H1 (cell line): ENCODE measurements around the gene PPP1R3F. TPM values are rescaled to one million over a fixed set of nuclear protein-coding genes. Genes with fewer than 3 reads are reported as not detected.

Experiments used
- CTCF ChIA-PET: fragments of 300-600 bp; sonication (Branson Sonifier 250); formaldehyde crosslinking; loops from one replicate; lab custom pipeline; 2021; ENCODE audit not compliant: partially characterized antibody; lab: Charles Lee
- POLR2A ChIA-PET: fragments of 300-600 bp; sonication (Branson Sonifier 250); formaldehyde crosslinking; loops from one replicate; lab custom pipeline; 2021; ENCODE audit warnings: inconsistent platforms; ENCODE audit not compliant: partially characterized antibody; lab: Charles Lee
- DNase-seq, 2 experiments: peaks; one replicate each; pipeline versions ENCODE4 v3.0.0 to v3.0.0-alpha.2; 2010 to 2022; ENCODE audit warnings: low spot score in 2 of 2, low read depth in 1 of 2, mixed read lengths in 1 of 2
- FAIRE-seq: peaks from 2 replicates; lab custom pipeline; 2011; peaks lifted over from hg19 to GRCh38; lab: Jason Lieb, UNC
- H2AFZ ChIP-seq: 2 replicates; pipeline ENCODE4 v1.8.1; 2012; ENCODE audit warnings: low read length, inconsistent platforms
- H2AK5ac ChIP-seq: 2 replicates; pipeline ENCODE4 v1.6.1; 2013; ENCODE audit warnings: low read depth, low read length
- H2BK120ac ChIP-seq: replicated peaks from 2 replicates; pipeline ENCODE3; 2013; ENCODE audit warnings: low read depth, low read length, inconsistent platforms
- H2BK12ac ChIP-seq: 2 replicates; pipeline ENCODE4 v1.6.1; 2013; ENCODE audit warnings: low read depth, low read length
- H2BK15ac ChIP-seq: 2 replicates; pipeline ENCODE4 v1.6.1; 2013; ENCODE audit warnings: low read length
- H2BK20ac ChIP-seq: 2 replicates; pipeline ENCODE4 v1.6.1; 2013; ENCODE audit warnings: low read length
- H2BK5ac ChIP-seq: 2 replicates; pipeline ENCODE4 v1.6.1; 2013; ENCODE audit warnings: low read depth, low read length
- H3K14ac ChIP-seq: 2 replicates; pipeline ENCODE4 v1.6.1; 2013; ENCODE audit warnings: inconsistent platforms; ENCODE audit not compliant: insufficient read length
- H3K18ac ChIP-seq: 2 replicates; pipeline ENCODE4 v1.6.1; 2013; ENCODE audit warnings: low read length; ENCODE audit errors: extremely low read depth
- H3K23ac ChIP-seq: 2 replicates; pipeline ENCODE4 v1.6.1; 2013; ENCODE audit warnings: inconsistent platforms; ENCODE audit not compliant: insufficient read length
- H3K23me2 ChIP-seq: 2 replicates; pipeline ENCODE4 v1.6.1; 2013; ENCODE audit warnings: low read depth, low read length
- H3K27ac ChIP-seq: 2 replicates; pipeline ENCODE4 v1.6.1; 2011; ENCODE audit warnings: low read depth, low read length, inconsistent platforms
- H3K27me3 ChIP-seq, 4 experiments: replicated peaks in 1 of 4; 1 replicate in 1 of 4; 2 replicates in 3 of 4; pipeline versions ENCODE4 v1.6.1 to v1.8.1; 2011 to 2013; ENCODE audit warnings: low read length in 3 of 4, mild to moderate bottlenecking in 3 of 4, inconsistent platforms in 2 of 4, mixed read lengths in 2 of 4, moderate library complexity in 1 of 4; ENCODE audit not compliant: control insufficient read depth in 3 of 4, insufficient read depth in 3 of 4; ENCODE audit errors: extremely low read depth in 1 of 4
- H3K36me3 ChIP-seq, 4 experiments: 2 replicates each; pipeline versions ENCODE4 v1.6.1 to v1.8.1; 2011 to 2013; ENCODE audit warnings: mild to moderate bottlenecking in 4 of 4, low read length in 3 of 4, moderate library complexity in 2 of 4, control low read depth in 1 of 4, inconsistent platforms in 1 of 4; ENCODE audit not compliant: insufficient read depth in 4 of 4, control insufficient read depth in 2 of 4
- H3K4ac ChIP-seq: replicated peaks from 2 replicates; pipeline ENCODE3; 2013; ENCODE audit warnings: low read length, low read depth, mixed read lengths, inconsistent platforms; ENCODE audit not compliant: insufficient read length
- H3K4me1 ChIP-seq, 4 experiments: replicated peaks in 1 of 4; 1 replicate in 1 of 4; 2 replicates in 3 of 4; pipeline versions ENCODE4 v1.6.1 to v1.8.1; 2011 to 2013; ENCODE audit warnings: low read length in 3 of 4, inconsistent platforms in 2 of 4, mixed read lengths in 1 of 4; ENCODE audit not compliant: insufficient read depth in 4 of 4, control insufficient read depth in 3 of 4
- H3K4me2 ChIP-seq, 2 experiments: 2 replicates each; pipeline versions ENCODE4 v1.6.1 to v1.8.1; 2011 to 2013; ENCODE audit warnings: low read depth in 2 of 2, low read length in 2 of 2, control low read depth in 1 of 2, inconsistent platforms in 1 of 2, mild to moderate bottlenecking in 1 of 2; ENCODE audit not compliant: insufficient read depth in 1 of 2
- H3K4me3 ChIP-seq, 4 experiments: fragments of 200-600, 300-600 bp in 1 of 4; sonication (generic), shearing (Covaris generic), sonication (Bioruptor Twin) in 1 of 4; 2 replicates each; pipeline versions ENCODE4 v1.5.1 to v1.8.1; 2011 to 2016; ENCODE audit warnings: low read length in 4 of 4, low read depth in 3 of 4, control low read depth in 2 of 4, inconsistent platforms in 2 of 4, mild to moderate bottlenecking in 2 of 4, mixed read lengths in 1 of 4, moderate library complexity in 1 of 4; ENCODE audit not compliant: insufficient read depth in 2 of 4; ENCODE audit errors: extremely low read depth in 1 of 4
- H3K56ac ChIP-seq: replicated peaks from 2 replicates; pipeline ENCODE3; 2013; ENCODE audit warnings: low read depth, mild to moderate bottlenecking, mixed read lengths, low read length, inconsistent platforms; ENCODE audit not compliant: insufficient read length
- H3K79me1 ChIP-seq: 2 replicates; pipeline ENCODE4 v1.6.1; 2013; ENCODE audit warnings: low read depth, low read length, control low read depth
- H3K79me2 ChIP-seq, 2 experiments: 2 replicates each; pipeline versions ENCODE4 v1.6.1 to v1.8.1; 2012 to 2013; ENCODE audit warnings: low read length in 2 of 2, mild to moderate bottlenecking in 2 of 2, inconsistent platforms in 1 of 2; ENCODE audit not compliant: insufficient read depth in 2 of 2, control insufficient read depth in 1 of 2
- H3K9ac ChIP-seq, 4 experiments: replicated peaks in 1 of 4; 1 replicate in 1 of 4; 2 replicates in 3 of 4; pipeline versions ENCODE4 v1.6.1 to v1.8.1; 2011 to 2013; ENCODE audit warnings: low read depth in 3 of 4, low read length in 3 of 4, control low read depth in 2 of 4, mild to moderate bottlenecking in 2 of 4, moderate library complexity in 2 of 4, inconsistent platforms in 1 of 4; ENCODE audit errors: extremely low read depth in 1 of 4
- H3K9me3 ChIP-seq, 2 experiments: 2 replicates each; pipeline versions ENCODE4 v1.6.1 to v1.8.1; 2012 to 2013; ENCODE audit warnings: mild to moderate bottlenecking in 2 of 2, moderate library complexity in 2 of 2, control low read depth in 1 of 2, inconsistent platforms in 1 of 2, low read depth in 1 of 2, low read length in 1 of 2, mixed read lengths in 1 of 2; ENCODE audit not compliant: insufficient read depth in 2 of 2
- H4K20me1 ChIP-seq, 2 experiments: replicated peaks in 1 of 2; 2 replicates each; pipeline versions ENCODE3 to v1.8.1; 2011 to 2013; ENCODE audit warnings: inconsistent platforms in 2 of 2, low read length in 2 of 2, mild to moderate bottlenecking in 1 of 2; ENCODE audit not compliant: insufficient read depth in 2 of 2, control insufficient read depth in 1 of 2
- H4K5ac ChIP-seq: 2 replicates; pipeline ENCODE4 v1.6.1; 2013; ENCODE audit warnings: low read length, low read depth, mixed read lengths, inconsistent platforms; ENCODE audit not compliant: insufficient read length
- H4K8ac ChIP-seq: 2 replicates; pipeline ENCODE4 v1.8.0; 2013; ENCODE audit warnings: mild to moderate bottlenecking, moderate library complexity, low read length, inconsistent platforms; ENCODE audit not compliant: insufficient read depth; ENCODE audit errors: extremely low read depth
- H4K91ac ChIP-seq: replicated peaks from 2 replicates; pipeline ENCODE3; 2013; ENCODE audit warnings: low read length, mixed read lengths, inconsistent platforms; ENCODE audit not compliant: insufficient read length
- CEBPB ChIP-seq: IDR thresholded peaks from 2 replicates; pipeline ENCODE4 v1.6.1; 2012; ENCODE audit warnings: low read depth, low read length
- MAFK ChIP-seq: IDR thresholded peaks from 2 replicates; pipeline ENCODE4 v1.6.1; 2012; ENCODE audit warnings: low read depth, mild to moderate bottlenecking, improper control_type of control experiment, low read length
- YY1 ChIP-seq: IDR thresholded peaks from 2 replicates; pipeline ENCODE4 v1.6.1; 2011; ENCODE audit warnings: low read depth, mild to moderate bottlenecking, low read length
- WGBS, 2 experiments: shearing (Covaris generic) in 1 of 2; methylation state at CpG; one replicate each; pipeline versions ENCODE4 v1.1.6 to v1.1.7; 2013 to 2015; ENCODE audit warnings: low lambda C conversion rate in 2 of 2, mixed read lengths in 2 of 2, inconsistent platforms in 1 of 2, low coverage in 1 of 2, missing lambda C conversion rate in 1 of 2; ENCODE audit not compliant: insufficient replicate concordance in 2 of 2, insufficient coverage in 1 of 2, insufficient read length in 1 of 2; ENCODE audit errors: extremely low coverage in 1 of 2, missing lambda C conversion rate in 1 of 2; 5-methylcytosine and 5-hydroxymethylcytosine counted together
- polyA plus RNA-seq, 7 experiments: library from polyadenylated mRNA; depleted of rRNA in 3 of 7; stranded (reverse) in 5 of 7; unstranded in 2 of 7; fragments of >200 nt in 5 of 7; fragments of 200-250 nt in 2 of 7; gene quantifications; 1 replicate in 5 of 7; 2 replicates in 1 of 7; 4 replicates in 1 of 7; pipeline versions ENCODE4 v1.2.1 to v1.2.3, GENCODE V29; 2011 to 2013; ENCODE audit warnings: missing spikeins in 2 of 7, mixed read lengths in 2 of 7
- total RNA-seq: library from RNA; stranded (reverse); fragmentation: NEBNext Ultra II Directional; extraction: Animal tissue kit (Norgen Biotek cat#: 25700); gene quantifications from 2 replicates; pipeline ENCODE4 v1.2.1, GENCODE V29; 2021

Gene PPP1R3F
- total and polyA plus RNA-seq, 2 of the 8 experiments (the other 6 are each of a cell fraction or from before 2014, with no cell fraction given) = 5.1 to 6.8 TPM

DNA sequence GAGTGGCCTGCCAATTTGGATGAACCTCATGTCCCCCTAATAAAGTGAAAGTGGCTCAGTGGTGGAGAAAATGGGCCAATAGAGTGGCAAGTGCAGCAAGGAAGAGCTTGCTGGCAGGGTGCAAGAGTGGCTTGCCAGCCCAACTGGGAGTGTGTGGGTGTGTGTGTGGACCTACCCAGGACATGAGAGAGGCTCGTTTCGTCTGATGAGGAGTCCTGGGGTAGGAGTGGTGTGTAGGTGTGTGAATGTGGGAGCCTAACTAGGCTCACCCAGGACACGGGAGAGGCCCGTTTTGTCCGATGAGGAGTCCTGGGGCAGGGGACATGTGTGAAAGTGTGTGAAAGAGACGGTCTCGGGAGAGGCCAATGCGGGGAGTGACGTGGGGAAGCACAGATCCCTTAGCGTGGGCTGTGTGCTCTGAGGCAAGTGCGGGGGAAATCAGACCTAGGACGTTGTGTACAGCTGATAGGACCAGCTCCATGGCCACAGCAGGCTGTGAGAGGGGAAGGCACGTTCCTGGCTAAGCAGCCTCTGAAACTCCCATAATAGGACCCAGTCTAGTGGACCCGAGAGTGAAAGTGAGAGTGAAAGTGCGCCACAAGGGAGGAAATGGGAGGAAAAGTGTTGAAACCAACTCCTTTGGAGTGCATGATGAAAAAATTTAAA, 39.1 kb downstream of the PPP1R3F start:
- Histone ChIP-seq H3K9me3 (no peaks in the 10 kb centered on the region), H3K4me3 (peak overlapping the region in 2 of 4 experiments; percentile 21 to 52; a peak in 2 of 8 replicates), H3K79me2 (no peaks in the 10 kb centered on the region), H2BK5ac (peak overlapping the region; percentile 81; the same call in 1 of the 2 replicates), H4K91ac (peak overlapping the region; percentile 96), H4K20me1 (no peaks in the 10 kb centered on the region), H2BK12ac (peak overlapping the region; percentile 84; the same call in 1 of the 2 replicates), H3K18ac (peak overlapping the region; percentile 68; the same call in 1 of the 2 replicates), H4K8ac (peak overlapping the region; percentile 51), H3K9ac (peak overlapping the region in 1 of 4 experiments; percentile 51; a peak in 1 of 7 replicates), H3K56ac (no peak overlapping the region), H3K23ac (no peak overlapping the region), H2BK20ac (peak overlapping the region; percentile 61; the same call in 1 of the 2 replicates), H3K23me2 (no peaks in the 10 kb centered on the region; the same call in 1 of the 2 replicates), H3K27me3 (no peaks in the 10 kb centered on the region), H3K4me1 (peaks cover 4 to 22% (median 13%) of the 10 kb centered on the region in 4 experiments), H3K14ac (peak overlapping the region; percentile 80), H4K5ac (peak overlapping the region; percentile 95), H3K36me3 (no peaks in the 10 kb centered on the region), H2BK120ac (peak overlapping the region; percentile 72), H2AFZ (no peak overlapping the region), H3K4me2 (peak overlapping the region; percentile 66 to 80), H3K27ac (peak overlapping the region; percentile 86), H2BK15ac (0 out of 2 replicates have a peak overlapping the region, but pooled peaks have one; percentile 16), H3K4ac (no peak overlapping the region), H2AK5ac (no peak overlapping the region), H3K79me1 (no peaks in the 10 kb centered on the region)
- DNase-seq (no peak), FAIRE-seq (no peak)
- TF ChIP-seq MAFK = no peak
- no peak for TF ChIP-seq CEBPB
- no peak for TF ChIP-seq YY1
- 68% methylated on average over 10 of the region's 15 CpGs; no CpG with 5 or more reads in 1 of the 2 experiments for WGBS, 2 experiments
- ChIA-PET CTCF (interaction anchor here (1.7 kb wide), 1 partner anchor 17 kb away, joined by 5 read pairs; no protein-coding TSS in a partner anchor), POLR2A (interaction anchor here (2.0 kb wide), 1 partner anchor 40 kb away, joined by 5 read pairs; no protein-coding TSS in a partner anchor)
